Adrenal gland (tissue), 5 donors: ENCODE results near the gene TTF2.

Experiments used
- POLR2A ChIP-seq, 2 donors: fragments of 450-650 bp; IDR thresholded peaks; one replicate each; pipeline ENCODE4 v1.6.1; 2017; ENCODE audit warnings: antibody characterized with exemption in 2 of 2, mild to moderate bottlenecking in 2 of 2, moderate library complexity in 1 of 2
- TF ChIP-seq, protein P1 (sequence below), 6 experiments: fragments of 450-650 bp in 4 of 6; fragments of 200-600 bp in 2 of 6; sonication (generic) in 1 of 6; IDR thresholded peaks; 1 replicate in 5 of 6; 2 replicates in 1 of 6; pipeline versions ENCODE4 v1.5.1 to v1.8.0; 2016 to 2021; ENCODE audit warnings: antibody characterized with exemption in 6 of 6, mild to moderate bottlenecking in 2 of 6, moderate library complexity in 1 of 6
- donor health status: DM: no; HTN: no; CAD: no.

- no peak for TF ChIP-seq POLR2A (IDR thresholded peaks at IDR 0.05)
- TF ChIP-seq, protein P1, sequence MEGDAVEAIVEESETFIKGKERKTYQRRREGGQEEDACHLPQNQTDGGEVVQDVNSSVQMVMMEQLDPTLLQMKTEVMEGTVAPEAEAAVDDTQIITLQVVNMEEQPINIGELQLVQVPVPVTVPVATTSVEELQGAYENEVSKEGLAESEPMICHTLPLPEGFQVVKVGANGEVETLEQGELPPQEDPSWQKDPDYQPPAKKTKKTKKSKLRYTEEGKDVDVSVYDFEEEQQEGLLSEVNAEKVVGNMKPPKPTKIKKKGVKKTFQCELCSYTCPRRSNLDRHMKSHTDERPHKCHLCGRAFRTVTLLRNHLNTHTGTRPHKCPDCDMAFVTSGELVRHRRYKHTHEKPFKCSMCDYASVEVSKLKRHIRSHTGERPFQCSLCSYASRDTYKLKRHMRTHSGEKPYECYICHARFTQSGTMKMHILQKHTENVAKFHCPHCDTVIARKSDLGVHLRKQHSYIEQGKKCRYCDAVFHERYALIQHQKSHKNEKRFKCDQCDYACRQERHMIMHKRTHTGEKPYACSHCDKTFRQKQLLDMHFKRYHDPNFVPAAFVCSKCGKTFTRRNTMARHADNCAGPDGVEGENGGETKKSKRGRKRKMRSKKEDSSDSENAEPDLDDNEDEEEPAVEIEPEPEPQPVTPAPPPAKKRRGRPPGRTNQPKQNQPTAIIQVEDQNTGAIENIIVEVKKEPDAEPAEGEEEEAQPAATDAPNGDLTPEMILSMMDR (IDR thresholded peaks at IDR 0.05): no peak
These were observed 8.7 kb upstream of the TTF2 start for GRCh38 chr1:117051224-117052064.
